COR-L47 (cell line): ENCODE measurements around the gene ZNF638.
"Not testable (repeated sequence)": the region's sequence is repeated elsewhere in the genome, so short reads cannot be mapped to it uniquely, and the experiment has no call there.

ENCODE experiments used
- DNase-seq: peaks from one replicate; lab custom pipeline; 2025; lab: John Stamatoyannopoulos, UW

ZNF638 gene

GRCh38 chr2:71395471-71395870, 63.9 kb downstream of the ZNF638 start:
- no peak for DNase-seq

DNA sequence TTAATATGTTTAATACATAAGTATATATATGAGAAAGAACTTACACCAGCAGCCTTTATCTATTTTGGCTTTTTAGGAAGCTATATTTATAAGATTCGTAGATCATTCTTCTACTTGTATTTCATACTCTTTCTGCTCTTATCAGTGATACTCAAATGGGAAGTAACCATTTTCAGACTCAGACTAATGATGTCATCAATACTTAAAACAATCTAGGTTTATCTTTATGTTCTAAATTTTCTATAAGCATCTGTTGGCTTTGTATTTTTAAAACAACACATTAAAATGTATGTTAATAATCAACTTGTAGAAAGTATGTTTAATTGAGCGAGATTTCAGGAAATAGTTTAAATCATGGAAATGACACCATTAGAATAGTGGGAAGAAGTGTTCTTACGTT, 70.8 kb downstream of the ZNF638 start:
- no peak for DNase-seq

DNA sequence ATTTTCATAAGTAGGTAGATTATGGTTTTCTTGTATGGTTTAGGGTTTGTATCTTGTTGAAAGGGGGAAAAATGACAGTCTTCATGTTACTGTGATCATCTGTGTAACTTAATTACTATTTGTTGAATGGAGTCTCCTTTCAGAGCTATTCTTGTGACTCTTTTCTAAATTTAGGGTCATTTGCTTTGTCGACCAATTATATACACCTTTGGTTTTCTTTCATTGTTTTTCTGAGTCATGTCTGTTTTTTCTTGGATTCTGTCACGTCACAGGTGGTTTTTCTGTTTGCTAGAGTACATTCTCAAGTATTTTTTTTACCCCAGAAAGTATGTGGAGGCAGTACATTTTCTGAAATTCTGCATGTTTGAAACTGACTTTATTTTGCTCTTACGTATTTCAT, 78.0 kb downstream of the ZNF638 start:
- DNase-seq, result no peak

DNA sequence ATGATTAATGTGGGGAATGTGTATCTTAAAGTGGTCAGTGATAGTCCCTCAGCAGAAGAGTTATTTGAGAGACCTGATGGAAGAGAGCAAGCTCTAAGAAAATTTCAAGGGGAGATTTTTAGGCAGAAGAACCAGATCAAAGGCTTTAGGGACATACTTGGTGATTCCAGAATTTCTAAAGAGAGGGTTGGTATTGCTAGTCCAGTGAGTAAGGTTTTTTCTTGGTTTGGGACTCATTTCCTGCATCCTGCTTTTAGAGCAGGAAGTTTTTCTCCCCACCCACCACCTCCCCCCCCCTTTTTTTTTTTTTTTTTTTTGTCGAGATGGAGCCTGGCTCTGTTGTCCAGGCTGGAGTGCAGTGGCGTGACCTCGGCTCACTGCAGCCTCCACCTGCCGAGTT, 79.1 kb downstream of the ZNF638 start:
- DNase-seq, result no peak

- not testable (repeated sequence) for DNase-seq
Measured at GRCh38 chr2:71416866-71417265, 85.3 kb downstream of the ZNF638 start.

- DNase-seq, result no peak
Measured at GRCh38 chr2:71417300-71418202, 86.0 kb downstream of the ZNF638 start.

GRCh38 chr2:71419145-71419544, 87.6 kb downstream of the ZNF638 start:
- no peak for DNase-seq

DNA sequence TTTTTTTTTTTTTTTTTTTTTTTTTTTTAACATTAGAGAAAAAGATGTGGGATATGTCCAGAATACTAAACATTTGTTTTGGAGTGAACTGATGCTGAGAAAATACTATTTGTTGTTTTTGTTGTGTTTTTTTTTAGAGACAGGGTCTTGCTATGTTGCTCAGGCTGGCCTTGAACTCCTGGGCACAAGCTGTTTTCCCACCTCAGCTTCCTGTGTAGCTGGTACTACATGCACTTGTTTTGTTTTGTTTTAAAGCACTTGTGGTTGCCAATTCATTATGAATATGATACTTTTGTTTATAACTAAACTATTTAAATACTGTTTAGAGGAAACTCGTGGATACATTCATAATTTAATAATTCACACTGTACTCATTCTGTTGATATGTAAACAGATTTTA, 88.4 kb downstream of the ZNF638 start:
- DNase-seq, result no peak

DNA sequence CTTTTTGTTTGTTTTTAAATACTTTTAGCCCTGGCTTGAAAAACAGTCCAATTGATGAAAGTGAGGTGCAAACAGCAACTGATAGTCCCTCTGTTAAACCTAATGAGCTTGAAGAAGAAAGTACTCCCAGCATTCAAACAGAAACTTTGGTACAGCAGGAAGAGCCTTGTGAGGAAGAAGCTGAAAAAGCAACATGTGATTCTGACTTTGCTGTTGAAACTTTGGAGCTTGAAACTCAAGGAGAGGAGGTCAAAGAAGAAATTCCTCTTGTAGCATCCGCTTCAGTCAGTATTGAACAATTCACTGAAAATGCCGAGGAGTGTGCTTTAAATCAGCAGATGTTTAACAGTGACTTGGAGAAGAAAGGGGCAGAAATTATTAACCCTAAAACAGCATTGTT, 91.2 kb downstream of the ZNF638 start:
- no peak for DNase-seq

DNA sequence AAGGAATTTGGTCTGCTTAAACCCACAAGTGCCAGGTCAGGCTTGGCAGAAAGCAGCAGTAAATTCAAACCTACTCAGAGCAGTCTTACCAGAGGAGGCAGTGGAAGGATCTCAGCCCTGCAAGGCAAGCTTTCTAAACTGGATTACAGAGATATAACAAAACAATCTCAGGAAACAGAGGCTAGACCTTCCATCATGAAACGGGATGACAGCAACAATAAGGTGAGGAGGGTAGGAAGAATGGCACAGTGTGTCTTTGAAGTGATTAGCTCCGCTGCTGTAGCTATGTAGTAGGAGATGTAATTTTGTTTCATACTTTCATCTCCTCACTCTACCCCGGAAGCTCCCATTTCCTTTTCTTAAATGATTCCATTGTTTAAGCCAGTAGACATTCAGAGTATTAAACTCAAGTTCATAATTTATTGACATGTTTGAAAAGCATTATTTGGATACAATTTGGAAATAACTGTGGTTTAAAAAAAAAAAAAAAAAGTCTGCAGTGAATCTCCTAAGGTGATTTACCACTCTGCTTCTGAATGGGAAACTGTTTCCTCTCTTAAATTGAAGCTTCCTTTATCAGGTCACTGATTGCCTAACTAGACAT, 92.3 kb downstream of the ZNF638 start:
- DNase-seq, result no peak

DNA sequence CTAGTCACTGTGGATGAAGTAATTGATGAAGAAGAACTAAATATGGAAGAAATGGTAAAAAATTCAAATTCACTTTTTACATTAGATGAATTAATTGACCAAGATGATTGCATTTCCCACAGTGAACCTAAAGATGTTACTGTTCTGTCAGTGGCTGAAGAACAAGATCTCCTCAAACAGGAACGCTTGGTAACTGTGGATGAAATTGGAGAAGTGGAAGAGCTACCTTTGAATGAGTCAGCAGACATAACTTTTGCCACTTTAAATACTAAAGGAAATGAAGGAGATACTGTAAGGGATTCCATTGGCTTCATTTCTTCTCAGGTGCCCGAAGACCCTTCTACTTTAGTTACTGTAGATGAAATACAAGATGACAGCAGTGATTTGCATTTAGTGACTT, 95.1 kb downstream of the ZNF638 start:
- no peak for DNase-seq

DNA sequence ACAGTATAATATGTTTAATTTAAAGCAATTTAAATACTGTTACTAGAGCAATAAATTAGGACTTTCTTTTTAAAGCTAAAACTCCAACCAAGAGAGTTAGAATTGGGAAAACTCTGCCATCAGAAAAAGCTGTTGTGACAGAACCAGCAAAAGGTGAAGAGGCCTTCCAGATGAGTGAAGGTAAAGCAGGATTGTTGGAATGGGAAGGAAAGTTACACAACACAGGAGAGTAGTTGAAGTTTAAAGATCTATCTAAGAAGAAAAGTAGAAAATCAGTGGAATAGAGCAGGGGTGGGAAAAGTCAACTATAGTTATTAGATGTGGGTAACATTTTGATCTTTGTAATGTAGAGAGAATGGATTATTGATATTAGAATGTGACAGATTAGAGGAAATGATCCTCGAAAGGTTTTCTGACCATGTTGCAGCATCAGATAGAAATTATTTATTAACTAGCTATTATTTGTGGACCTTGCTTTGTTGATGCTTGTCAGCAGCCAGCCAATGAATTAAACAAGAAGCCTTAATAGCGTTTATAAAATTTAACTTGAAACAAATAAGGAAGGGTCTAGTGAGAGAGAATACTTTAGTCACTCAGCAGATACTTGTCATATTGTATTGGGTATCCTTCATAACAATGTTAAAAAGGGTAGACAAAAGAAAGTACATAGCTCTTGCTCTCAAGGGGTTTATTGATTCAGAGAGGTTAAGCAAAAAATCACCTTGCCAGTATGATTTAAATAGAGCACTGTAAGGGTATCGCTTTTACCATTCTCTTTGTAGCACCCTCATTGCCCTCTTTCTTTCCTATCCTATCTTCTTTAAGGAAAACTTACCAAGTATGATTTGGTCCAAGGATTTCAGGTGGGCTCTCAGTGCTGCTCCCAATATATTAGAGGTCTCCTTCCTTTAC, 97.1 kb downstream of the ZNF638 start:
- DNase-seq, result no peak

GRCh38 chr2:71445142-71445541, 113.6 kb downstream of the ZNF638 start:
- DNase-seq, result not testable (repeated sequence)

- no peak for DNase-seq
Measured at GRCh38 chr2:71446505-71446904, 114.9 kb downstream of the ZNF638 start.

DNA sequence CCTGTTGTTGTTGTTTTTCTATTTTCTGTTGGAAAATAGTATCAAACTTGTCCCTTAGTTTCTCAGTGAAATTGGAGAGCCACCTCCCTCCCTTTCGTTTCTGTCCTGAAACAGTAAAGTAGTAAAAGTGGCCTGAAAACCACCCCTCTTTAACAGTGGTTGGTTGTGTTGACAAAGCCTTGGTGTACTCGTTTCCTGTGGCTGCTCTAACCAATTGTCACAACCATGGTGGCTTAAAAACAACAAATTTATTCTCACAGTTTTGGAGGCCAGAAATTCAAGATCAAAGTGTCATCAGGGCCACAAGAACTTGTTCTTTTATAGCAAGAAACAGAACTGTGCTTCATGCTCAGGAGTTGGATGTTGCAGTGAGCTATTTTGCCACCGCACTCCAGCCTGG, 117.8 kb downstream of the ZNF638 start:
- no peak for DNase-seq

- no peak for DNase-seq
Measured at GRCh38 chr2:71451705-71452104, 120.1 kb downstream of the ZNF638 start.

- DNase-seq, result peak; percentile 26
Measured at GRCh38 chr2:71452565-71452964, 121.0 kb downstream of the ZNF638 start.

GRCh38 chr2:71453404-71454220, 122.0 kb downstream of the ZNF638 start, which contains the start of gene DYSF:
Gene DYSF, plus strand, starts transcription at chr2:71453561.
- DNase-seq, result no peak

GRCh38 chr2:71454221-71455010, 122.8 kb downstream of the ZNF638 start:
- no peak for DNase-seq

DNA sequence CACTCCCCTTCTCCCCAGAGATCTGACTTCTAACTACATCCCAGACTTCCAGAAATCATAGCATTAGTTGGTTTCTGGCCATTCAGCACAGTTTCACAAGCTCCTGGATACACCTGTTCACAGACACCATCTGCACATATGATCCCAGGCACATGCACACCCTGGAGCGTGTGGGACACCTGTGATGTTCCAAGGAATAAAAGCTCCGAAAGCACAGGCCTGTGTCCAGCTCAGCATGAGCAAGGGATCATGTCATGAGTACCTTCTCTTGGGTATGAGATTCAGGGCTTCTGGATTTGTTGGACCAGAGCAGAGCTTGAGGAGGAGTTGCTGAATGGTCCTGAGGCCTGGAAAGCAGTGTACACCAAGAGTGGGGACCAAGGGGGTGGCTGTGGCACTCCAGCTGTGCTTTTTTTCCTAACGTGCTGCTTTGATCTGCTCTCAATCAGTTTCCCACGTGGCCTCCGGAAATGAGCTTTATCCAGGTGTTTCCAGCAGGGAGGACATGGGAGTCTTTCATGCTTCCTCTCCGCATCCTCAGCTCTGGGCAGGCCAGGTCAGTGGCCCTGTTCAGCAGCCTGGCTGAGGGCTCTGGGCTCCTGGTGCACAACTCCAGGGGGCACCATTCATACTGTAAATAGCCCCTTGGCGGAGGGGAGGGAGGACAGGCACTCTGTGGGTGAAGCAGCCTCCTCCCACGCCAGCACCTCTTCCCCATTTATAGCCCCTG, 123.6 kb downstream of the ZNF638 start:
- no peak for DNase-seq
